WERI-Rb-1 (cell line): ENCODE measurements around the gene SH3D19.

Experiments
- DNase-seq: peaks from one replicate; pipeline ENCODE4 v3.0.0-alpha.2; 2020
- H3K27ac ChIP-seq: fragments of 250-450 bp; sonication (Bioruptor Pico); 2 replicates; pipeline ENCODE4 v1.5.1; 2020; ENCODE audit warnings: mild to moderate bottlenecking, moderate library complexity
- H3K27me3 ChIP-seq: fragments of 250-450 bp; sonication (Bioruptor Pico); 2 replicates; pipeline ENCODE4 v1.5.1; 2021; ENCODE audit warnings: mild to moderate bottlenecking, low read depth, moderate library complexity; ENCODE audit not compliant: insufficient read depth, severe bottlenecking
- H3K36me3 ChIP-seq: fragments of 250-450 bp; sonication (Bioruptor Pico); 2 replicates; pipeline ENCODE4 v1.5.1; 2020; ENCODE audit warnings: mild to moderate bottlenecking, moderate library complexity
- H3K4me3 ChIP-seq: 2 replicates; pipeline ENCODE4 v1.5.1; 2011; ENCODE audit warnings: low read depth, mild to moderate bottlenecking, control low read depth, low read length
- H3K9me3 ChIP-seq: fragments of 250-450 bp; sonication (Bioruptor Pico); 2 replicates; pipeline ENCODE4 v1.5.1; 2021; ENCODE audit warnings: mild to moderate bottlenecking, moderate library complexity; ENCODE audit not compliant: severe bottlenecking
- TF ChIP-seq, protein P1 (sequence below): IDR thresholded peaks from 2 replicates; pipeline ENCODE4 v1.5.1; 2011; ENCODE audit warnings: low read depth, mild to moderate bottlenecking, control low read depth, inconsistent platforms, low read length

SH3D19 gene

DNA sequence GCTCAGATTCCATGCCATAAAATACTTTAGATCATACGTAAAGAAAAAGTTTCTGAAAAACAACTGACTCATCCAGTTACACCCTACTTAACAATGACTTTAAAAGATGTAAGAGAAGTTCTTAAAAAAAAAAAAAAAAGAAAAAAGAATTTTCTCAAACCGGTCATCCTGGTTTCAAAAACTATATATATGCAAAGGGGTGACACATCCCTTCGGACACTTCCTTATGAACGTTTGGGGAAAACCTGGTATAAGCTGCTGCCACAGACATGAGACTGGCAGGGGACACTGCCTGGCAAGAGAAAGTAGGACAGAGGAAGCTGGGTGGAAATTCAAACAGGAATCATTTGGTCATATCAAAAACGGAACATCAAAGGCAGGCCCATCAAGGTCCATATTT lies 129.6 kb downstream of the SH3D19 start:
- Histone ChIP-seq H3K9me3 (peaks cover 6% of the 10 kb centered on the region), H3K4me3 (no peak overlapping the region), H3K27me3 (no peaks in the 10 kb centered on the region), H3K27ac (no peak overlapping the region), H3K36me3 (peaks cover 3% of the 10 kb centered on the region; the same call in 1 of the 2 replicates)
- DNase-seq, result no peak
- TF ChIP-seq, protein P1, sequence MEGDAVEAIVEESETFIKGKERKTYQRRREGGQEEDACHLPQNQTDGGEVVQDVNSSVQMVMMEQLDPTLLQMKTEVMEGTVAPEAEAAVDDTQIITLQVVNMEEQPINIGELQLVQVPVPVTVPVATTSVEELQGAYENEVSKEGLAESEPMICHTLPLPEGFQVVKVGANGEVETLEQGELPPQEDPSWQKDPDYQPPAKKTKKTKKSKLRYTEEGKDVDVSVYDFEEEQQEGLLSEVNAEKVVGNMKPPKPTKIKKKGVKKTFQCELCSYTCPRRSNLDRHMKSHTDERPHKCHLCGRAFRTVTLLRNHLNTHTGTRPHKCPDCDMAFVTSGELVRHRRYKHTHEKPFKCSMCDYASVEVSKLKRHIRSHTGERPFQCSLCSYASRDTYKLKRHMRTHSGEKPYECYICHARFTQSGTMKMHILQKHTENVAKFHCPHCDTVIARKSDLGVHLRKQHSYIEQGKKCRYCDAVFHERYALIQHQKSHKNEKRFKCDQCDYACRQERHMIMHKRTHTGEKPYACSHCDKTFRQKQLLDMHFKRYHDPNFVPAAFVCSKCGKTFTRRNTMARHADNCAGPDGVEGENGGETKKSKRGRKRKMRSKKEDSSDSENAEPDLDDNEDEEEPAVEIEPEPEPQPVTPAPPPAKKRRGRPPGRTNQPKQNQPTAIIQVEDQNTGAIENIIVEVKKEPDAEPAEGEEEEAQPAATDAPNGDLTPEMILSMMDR, result no peak

DNA sequence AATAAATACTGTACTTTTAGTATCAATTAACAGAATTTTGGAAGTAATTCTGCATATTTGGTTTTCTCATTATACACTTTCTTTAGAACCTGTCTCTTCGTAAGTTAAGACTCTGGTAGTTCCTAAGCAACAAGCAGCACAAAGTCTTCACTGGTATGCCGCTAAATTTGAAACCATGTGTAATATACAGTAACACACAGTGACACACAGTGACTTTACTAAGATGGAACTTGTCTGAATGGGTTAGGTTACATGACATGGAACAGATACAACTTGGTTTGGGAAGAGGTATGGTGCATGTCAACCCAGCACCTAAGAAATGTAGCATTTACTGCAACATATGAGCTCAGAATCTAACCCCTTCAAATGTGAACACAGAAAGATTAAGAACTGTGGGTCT lies 132.0 kb downstream of the SH3D19 start:
- peaks cover 12% of the 10 kb centered on the region for H3K9me3 ChIP-seq
- H3K27me3 ChIP-seq, result no peaks in the 10 kb centered on the region
- no peak for DNase-seq
- peaks cover 3% of the 10 kb centered on the region; the same call in 1 of the 2 replicates for H3K36me3 ChIP-seq
- no peak overlapping the region for H3K4me3 ChIP-seq
- TF ChIP-seq, protein P1, result no peak
- H3K27ac ChIP-seq, result no peak overlapping the region

DNA sequence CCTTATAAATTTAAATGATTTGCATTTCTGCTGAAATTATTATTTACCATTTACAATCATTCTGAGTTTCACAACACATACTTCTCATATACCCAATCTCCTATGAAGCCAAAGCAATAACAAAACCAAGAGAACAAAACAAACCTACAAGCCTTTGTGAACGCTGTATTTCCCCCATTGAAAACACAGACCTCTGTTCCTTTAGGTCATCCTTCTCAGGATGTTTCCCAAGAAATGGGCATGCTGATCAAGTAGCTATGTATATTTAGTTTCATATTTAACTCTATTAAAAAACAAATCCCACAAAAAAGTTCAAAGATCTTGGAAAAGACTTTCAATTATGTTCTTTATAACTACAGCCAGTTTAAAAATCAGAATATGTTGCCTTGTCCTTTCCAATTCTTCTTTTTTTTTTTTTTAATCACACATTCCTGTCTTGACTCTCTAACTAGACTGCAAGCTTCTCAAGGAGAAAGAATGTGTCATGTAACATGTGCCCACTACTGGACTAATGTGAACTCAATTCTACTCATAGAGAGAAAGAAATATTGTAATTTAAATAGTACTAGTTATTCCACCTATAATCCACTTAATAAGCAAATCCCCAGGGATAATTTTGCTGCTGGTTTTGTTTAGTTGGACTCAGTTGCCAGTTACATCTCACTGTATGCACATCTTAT lies 132.7 kb downstream of the SH3D19 start:
- Histone ChIP-seq H3K27me3 (no peaks in the 10 kb centered on the region), H3K4me3 (no peak overlapping the region), H3K9me3 (peaks cover 12% of the 10 kb centered on the region), H3K27ac (no peak overlapping the region), H3K36me3 (peaks cover 3% of the 10 kb centered on the region; the same call in 1 of the 2 replicates)
- no peak for DNase-seq
- TF ChIP-seq, protein P1, result no peak

DNA sequence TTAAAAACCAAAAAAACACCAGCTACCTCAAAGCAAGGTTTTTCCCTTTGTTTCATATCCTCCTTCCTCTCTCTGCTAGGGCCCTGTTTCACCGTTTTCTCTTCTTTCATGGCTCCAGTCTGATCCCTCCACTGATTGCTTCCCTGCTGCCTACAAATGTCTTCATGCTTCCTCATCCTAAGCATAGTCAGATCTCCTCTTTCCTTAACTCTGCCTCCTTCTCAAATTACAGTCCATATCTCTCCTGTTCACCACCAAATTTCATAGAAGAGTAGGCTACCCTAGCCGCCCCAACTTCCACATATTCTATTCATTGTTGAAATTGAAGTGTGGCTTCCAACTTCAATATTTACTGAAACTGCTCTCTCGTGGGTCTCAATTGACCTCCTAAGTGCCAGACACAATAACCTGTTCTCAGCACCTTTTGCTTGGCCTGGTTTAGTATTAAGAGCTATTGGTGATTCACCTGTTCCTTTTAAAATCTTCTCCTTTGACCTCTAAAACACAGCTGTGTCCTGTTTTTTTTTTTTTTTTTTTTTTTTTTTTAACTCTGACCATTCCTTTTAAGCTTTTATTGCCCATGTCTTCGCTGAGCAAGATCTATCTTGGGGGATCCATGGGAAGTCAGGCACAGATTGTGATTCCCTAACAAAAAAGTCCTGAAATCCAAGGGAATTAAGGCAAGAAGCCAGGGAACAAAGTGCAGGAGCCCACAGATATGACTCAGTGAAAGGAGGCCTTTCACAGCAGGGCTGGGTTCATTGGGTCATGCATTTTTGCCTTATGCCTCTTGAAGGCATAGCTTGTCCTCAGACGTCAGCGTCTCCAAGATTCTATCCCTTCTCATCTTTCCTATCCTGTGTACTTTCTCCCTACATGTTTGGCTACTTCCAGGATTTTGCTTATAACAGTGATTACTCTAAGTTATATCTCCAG lies 140.6 kb downstream of the SH3D19 start:
- Histone ChIP-seq H3K4me3 (no peak overlapping the region), H3K27me3 (no peaks in the 10 kb centered on the region), H3K27ac (no peak overlapping the region), H3K36me3 (peaks cover 8% of the 10 kb centered on the region), H3K9me3 (no peaks in the 10 kb centered on the region)
- DNase-seq, result no peak
- TF ChIP-seq, protein P1, result no peak

DNA sequence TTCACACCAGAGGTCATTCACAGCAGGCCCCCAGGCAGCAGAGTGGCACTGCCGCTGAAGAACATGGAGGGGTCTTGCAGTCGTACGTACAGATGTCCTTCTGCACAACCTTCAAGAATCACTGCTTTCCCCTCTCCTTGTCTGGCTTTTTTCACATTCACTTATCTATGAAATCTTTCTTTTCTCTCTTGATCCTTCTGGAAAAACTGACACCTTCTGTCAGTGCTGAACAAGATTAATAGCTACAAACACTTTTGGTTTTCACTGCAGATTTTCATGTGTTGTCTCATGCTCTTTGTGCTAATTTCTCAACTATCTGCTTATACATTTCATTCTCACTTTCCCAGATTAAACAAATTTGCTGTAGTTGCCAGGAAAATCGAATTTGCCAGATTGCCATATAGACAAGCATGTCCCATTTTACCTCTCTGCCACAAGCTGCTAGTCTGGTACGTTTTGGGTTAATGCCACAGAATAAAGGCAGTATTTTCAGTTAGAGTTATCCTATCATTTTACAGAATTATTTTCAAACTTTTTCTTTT lies 142.9 kb downstream of the SH3D19 start:
- H3K4me3 ChIP-seq, result no peak overlapping the region
- DNase-seq, result no peak
- H3K9me3 ChIP-seq, result no peaks in the 10 kb centered on the region
- TF ChIP-seq, protein P1, result no peak
- H3K27ac ChIP-seq, result no peak overlapping the region
- H3K27me3 ChIP-seq, result no peaks in the 10 kb centered on the region
- peaks cover 12% of the 10 kb centered on the region for H3K36me3 ChIP-seq
